Measurements from ENCODE around the gene HAVCR2. TPM values are rescaled to one million over a fixed set of nuclear protein-coding genes. Genes with fewer than 3 reads are reported as not detected.

Gene HAVCR2
- total RNA-seq, 1 donor from 2014 or later, result 4.4 TPM

GRCh38 chr5:157088342-157088990 is 20.4 kb downstream of the HAVCR2 start:
- TF ChIP-seq POLR2AphosphoS5 (IDR thresholded peaks at IDR 0.05; ENCODE audit: insufficient read depth in 1 of 2, low read depth in 1 of 2) (no peak), CTCF (IDR thresholded peaks at IDR 0.05) (no peak), POLR2A (IDR thresholded peaks at IDR 0.05) (no peak)
- Histone ChIP-seq H3K27ac (no peak overlapping the region), H3K36me3 (no peaks in the 10 kb centered on the region), H3K27me3 (no peaks in the 10 kb centered on the region), H3K4me3 (no peak overlapping the region), H3K4me1 (no peaks in the 10 kb centered on the region), H3K9me3 (no peaks in the 10 kb centered on the region)
- intact Hi-C loops (cut with DNase I), result no loop called here
- no peak for DNase-seq (ENCODE audit: extremely low spot score in 2 of 2)

- intact Hi-C loops (cut with DNase I), result no loop called here
- no peaks in the 10 kb centered on the region for H3K9me3 ChIP-seq
- H3K4me3 ChIP-seq, result no peak overlapping the region
- H3K27me3 ChIP-seq, result no peaks in the 10 kb centered on the region
- H3K36me3 ChIP-seq, result no peaks in the 10 kb centered on the region
- H3K4me1 ChIP-seq, result no peaks in the 10 kb centered on the region
- DNase-seq (ENCODE audit: extremely low spot score in 2 of 2), result no peak
- TF ChIP-seq POLR2AphosphoS5 (IDR thresholded peaks at IDR 0.05; ENCODE audit: insufficient read depth in 1 of 2, low read depth in 1 of 2) (no peak), CTCF (IDR thresholded peaks at IDR 0.05) (no peak), POLR2A (IDR thresholded peaks at IDR 0.05) (no peak)
- no peak overlapping the region for H3K27ac ChIP-seq
Measured at GRCh38 chr5:157086751-157087359, 22.0 kb downstream of the HAVCR2 start.

- TF ChIP-seq POLR2A (IDR thresholded peaks at IDR 0.05) (no peak), CTCF (IDR thresholded peaks at IDR 0.05) (no peak), POLR2AphosphoS5 (IDR thresholded peaks at IDR 0.05; ENCODE audit: insufficient read depth in 1 of 2, low read depth in 1 of 2) (no peak)
- Histone ChIP-seq H3K36me3 (no peaks in the 10 kb centered on the region), H3K4me3 (no peak overlapping the region), H3K9me3 (no peaks in the 10 kb centered on the region), H3K4me1 (no peaks in the 10 kb centered on the region), H3K27me3 (no peaks in the 10 kb centered on the region), H3K27ac (no peak overlapping the region)
- DNase-seq (ENCODE audit: extremely low spot score in 2 of 2), result no peak
- intact Hi-C loops (cut with DNase I), result no loop called here
Measured at GRCh38 chr5:157085930-157086329, 22.9 kb downstream of the HAVCR2 start.

GRCh38 chr5:157080286-157080685 is 28.6 kb downstream of the HAVCR2 start:
- intact Hi-C loops (cut with DNase I), result no loop called here
- Histone ChIP-seq H3K27me3 (no peaks in the 10 kb centered on the region), H3K4me3 (no peak overlapping the region), H3K27ac (no peak overlapping the region), H3K36me3 (no peaks in the 10 kb centered on the region), H3K9me3 (no peaks in the 10 kb centered on the region), H3K4me1 (no peaks in the 10 kb centered on the region)
- no peak for DNase-seq (ENCODE audit: extremely low spot score in 2 of 2)
- TF ChIP-seq POLR2AphosphoS5 (IDR thresholded peaks at IDR 0.05; ENCODE audit: insufficient read depth in 1 of 2, low read depth in 1 of 2) (no peak), POLR2A (IDR thresholded peaks at IDR 0.05) (no peak), CTCF (IDR thresholded peaks at IDR 0.05) (no peak)

GRCh38 chr5:157076558-157076957 is 32.3 kb downstream of the HAVCR2 start:
- DNase-seq (ENCODE audit: extremely low spot score in 2 of 2), result no peak
- Histone ChIP-seq H3K4me1 (no peaks in the 10 kb centered on the region), H3K9me3 (no peaks in the 10 kb centered on the region), H3K4me3 (no peak overlapping the region), H3K27ac (no peak overlapping the region), H3K27me3 (no peaks in the 10 kb centered on the region), H3K36me3 (no peaks in the 10 kb centered on the region)
- TF ChIP-seq POLR2AphosphoS5 (IDR thresholded peaks at IDR 0.05; ENCODE audit: insufficient read depth in 1 of 2, low read depth in 1 of 2) (no peak), POLR2A (IDR thresholded peaks at IDR 0.05) (no peak), CTCF (IDR thresholded peaks at IDR 0.05) (no peak)
- intact Hi-C loops (cut with DNase I), result no loop called here
